ENCODE measurements around the gene UNC5C.

Gene UNC5C

DNA sequence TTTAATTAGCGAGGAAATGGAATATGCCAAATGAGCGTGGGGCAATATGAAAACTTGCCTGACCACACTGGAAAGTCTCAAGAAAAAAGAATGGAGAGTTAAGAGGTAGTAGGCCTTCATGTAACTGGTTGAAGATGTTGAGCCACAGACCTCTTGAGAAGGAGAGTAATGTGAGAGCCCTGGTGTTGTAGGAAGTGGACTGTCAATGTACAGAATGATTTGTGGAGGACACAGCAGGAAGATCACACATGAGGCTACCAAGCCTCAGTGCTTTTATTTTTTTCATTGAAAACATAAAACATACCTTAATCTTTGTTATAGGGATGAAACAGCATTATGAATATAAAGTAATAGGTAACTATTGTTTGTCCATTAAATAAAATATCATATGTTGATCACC, 331.6 kb downstream of the UNC5C start:
- H3K27ac ChIP-seq, result no peak overlapping the region
- H3K27me3 ChIP-seq (ENCODE audit: insufficient read depth, low read depth), result no peaks in the 10 kb centered on the region
- TF ChIP-seq CTCF (conservative IDR thresholded peaks at IDR 0.05; ENCODE audit: low read depth, low read length), result no peak
- H3K79me2 ChIP-seq (ENCODE audit: insufficient read depth, low read depth), result no peaks in the 10 kb centered on the region
- no peak overlapping the region for H3K4me3 ChIP-seq (IDR thresholded peaks at IDR 0.05; ENCODE audit: insufficient read depth, low read depth, low read length)
- H3K4me2 ChIP-seq, result no peak overlapping the region
- no peak overlapping the region for H2AFZ ChIP-seq (ENCODE audit: low read depth)
- no peak overlapping the region for H3K9ac ChIP-seq
- peaks cover 15% of the 10 kb centered on the region for H3K4me1 ChIP-seq (ENCODE audit: low read depth, poor library complexity, severe bottlenecking)
- no peaks in the 10 kb centered on the region for H4K20me1 ChIP-seq (ENCODE audit: insufficient read depth)
- no peaks in the 10 kb centered on the region for H3K36me3 ChIP-seq (ENCODE audit: insufficient read depth)

DNA sequence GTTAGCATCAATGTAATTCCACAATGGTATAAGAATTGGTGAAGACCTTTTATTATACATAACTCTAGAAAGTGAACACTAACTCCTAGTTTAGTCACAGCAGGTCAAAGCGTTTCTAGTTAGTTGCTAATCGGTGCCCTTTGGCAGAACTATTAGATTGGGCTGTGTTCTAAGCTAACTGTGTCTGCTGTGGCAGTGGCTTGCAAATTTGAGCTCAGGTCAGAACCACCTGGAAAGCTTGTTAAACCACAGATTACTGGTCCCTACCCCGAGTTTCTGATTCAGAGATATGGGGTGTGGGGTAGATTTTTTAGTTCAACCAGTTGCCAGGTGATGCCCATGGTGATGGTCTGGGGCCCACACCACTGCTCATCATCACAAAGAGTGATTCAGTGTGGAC, 332.1 kb downstream of the UNC5C start:
- Histone ChIP-seq H3K79me2 (ENCODE audit: insufficient read depth, low read depth) (no peaks in the 10 kb centered on the region), H3K4me1 (ENCODE audit: low read depth, poor library complexity, severe bottlenecking) (peaks cover 15% of the 10 kb centered on the region), H3K27ac (no peak overlapping the region), H2AFZ (ENCODE audit: low read depth) (no peak overlapping the region), H3K36me3 (ENCODE audit: insufficient read depth) (no peaks in the 10 kb centered on the region), H4K20me1 (ENCODE audit: insufficient read depth) (no peaks in the 10 kb centered on the region), H3K4me2 (no peak overlapping the region), H3K4me3 (IDR thresholded peaks at IDR 0.05; ENCODE audit: insufficient read depth, low read depth, low read length) (no peak overlapping the region), H3K27me3 (ENCODE audit: insufficient read depth, low read depth) (no peaks in the 10 kb centered on the region), H3K9ac (no peak overlapping the region)
- TF ChIP-seq CTCF (conservative IDR thresholded peaks at IDR 0.05; ENCODE audit: low read depth, low read length), result no peak

GRCh38 chr4:95215991-95216605, 332.7 kb downstream of the UNC5C start:
- H3K36me3 ChIP-seq (ENCODE audit: insufficient read depth), result no peaks in the 10 kb centered on the region
- no peak overlapping the region for H3K4me2 ChIP-seq
- no peak overlapping the region for H2AFZ ChIP-seq (ENCODE audit: low read depth)
- H3K27ac ChIP-seq, result no peak overlapping the region
- H3K79me2 ChIP-seq (ENCODE audit: insufficient read depth, low read depth), result no peaks in the 10 kb centered on the region
- no peaks in the 10 kb centered on the region for H4K20me1 ChIP-seq (ENCODE audit: insufficient read depth)
- TF ChIP-seq CTCF (conservative IDR thresholded peaks at IDR 0.05; ENCODE audit: low read depth, low read length), result no peak
- no peak overlapping the region for H3K4me3 ChIP-seq (IDR thresholded peaks at IDR 0.05; ENCODE audit: insufficient read depth, low read depth, low read length)
- H3K9ac ChIP-seq, result no peak overlapping the region
- H3K4me1 ChIP-seq (ENCODE audit: low read depth, poor library complexity, severe bottlenecking), result peaks cover 15% of the 10 kb centered on the region
- H3K27me3 ChIP-seq (ENCODE audit: insufficient read depth, low read depth), result no peaks in the 10 kb centered on the region

DNA sequence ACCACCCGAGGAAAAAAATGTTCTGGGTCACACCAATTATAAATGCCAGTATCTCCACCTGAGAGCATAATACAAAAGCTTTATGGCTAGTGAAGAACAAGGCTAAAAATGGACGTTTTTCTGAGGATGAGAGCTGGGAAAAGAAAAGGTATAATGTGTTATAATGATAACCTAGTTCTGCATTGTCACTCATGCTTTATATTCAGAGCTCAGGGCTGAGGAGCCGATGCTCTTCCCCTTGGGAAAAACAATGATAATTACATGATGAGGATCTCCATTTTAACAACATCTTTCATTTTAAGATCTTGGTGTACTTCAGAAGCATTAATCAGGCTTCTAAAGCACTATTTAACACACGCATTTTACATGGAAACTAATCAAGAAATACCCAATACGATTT, 333.7 kb downstream of the UNC5C start:
- no peak overlapping the region for H2AFZ ChIP-seq (ENCODE audit: low read depth)
- no peak overlapping the region for H3K4me3 ChIP-seq (IDR thresholded peaks at IDR 0.05; ENCODE audit: insufficient read depth, low read depth, low read length)
- H3K4me1 ChIP-seq (ENCODE audit: low read depth, poor library complexity, severe bottlenecking), result peaks cover 15% of the 10 kb centered on the region
- H3K27ac ChIP-seq, result no peak overlapping the region
- no peaks in the 10 kb centered on the region; the same call in 1 of the 2 replicates for H4K20me1 ChIP-seq (ENCODE audit: insufficient read depth)
- no peak overlapping the region for H3K4me2 ChIP-seq
- no peaks in the 10 kb centered on the region for H3K27me3 ChIP-seq (ENCODE audit: insufficient read depth, low read depth)
- TF ChIP-seq CTCF (conservative IDR thresholded peaks at IDR 0.05; ENCODE audit: low read depth, low read length), result no peak
- no peaks in the 10 kb centered on the region for H3K79me2 ChIP-seq (ENCODE audit: insufficient read depth, low read depth)
- no peaks in the 10 kb centered on the region for H3K36me3 ChIP-seq (ENCODE audit: insufficient read depth)
- no peak overlapping the region for H3K9ac ChIP-seq
